ENCODE measurements around the gene MED22.

- peak; percentile 42; the same call in 1 of the 2 replicates for TF ChIP-seq TAF1 (IDR thresholded peaks at IDR 0.05; ENCODE audit: low read depth, low read length)
- TF ChIP-seq POLR2AphosphoS5 (IDR thresholded peaks at IDR 0.05; ENCODE audit: low read depth, low read length), result no peak
- TF ChIP-seq POLR2A (IDR thresholded peaks at IDR 0.05; ENCODE audit: low read depth, low read length), result no peak
- TF ChIP-seq PAX5 (IDR thresholded peaks at IDR 0.05; ENCODE audit: insufficient read depth, low read length, severe bottlenecking), result no peak
- no peak for TF ChIP-seq SPI1 (IDR thresholded peaks at IDR 0.05; ENCODE audit: low read depth, low read length)
- no peak for TF ChIP-seq POU2F2 (IDR thresholded peaks at IDR 0.05; ENCODE audit: low read depth, low read length)
These were observed 381 bp downstream of the MED22 start for GRCh38 chr9:133347515-133347984.

Data from GM12891 (cell line).